ENCODE results near the gene PPA2.
"Not testable (repeated sequence)": the region's sequence is repeated elsewhere in the genome, so short reads cannot be mapped to it uniquely, and the experiment has no call there.

PPA2 gene

DNA sequence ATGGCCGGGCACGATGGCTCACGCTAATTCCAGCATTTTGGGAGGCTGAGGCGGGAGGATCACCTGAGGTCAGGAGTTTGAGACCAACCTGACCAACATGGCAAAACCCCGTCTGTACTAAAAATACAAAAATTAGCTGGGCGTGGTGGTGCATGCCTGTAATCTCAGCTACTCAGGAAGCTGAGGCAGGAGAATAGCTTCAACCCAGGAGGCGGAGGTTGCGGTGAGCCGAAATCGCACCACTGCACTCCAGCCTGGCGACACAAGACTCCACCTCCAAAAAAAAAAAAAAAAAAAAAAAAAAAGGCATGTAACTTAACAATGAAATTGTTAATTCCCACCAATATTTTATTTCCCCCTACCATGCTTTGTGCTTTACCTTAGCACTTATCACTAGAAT, 15.3 kb downstream of the PPA2 start:
- not testable (repeated sequence) for DNase-seq

DNA sequence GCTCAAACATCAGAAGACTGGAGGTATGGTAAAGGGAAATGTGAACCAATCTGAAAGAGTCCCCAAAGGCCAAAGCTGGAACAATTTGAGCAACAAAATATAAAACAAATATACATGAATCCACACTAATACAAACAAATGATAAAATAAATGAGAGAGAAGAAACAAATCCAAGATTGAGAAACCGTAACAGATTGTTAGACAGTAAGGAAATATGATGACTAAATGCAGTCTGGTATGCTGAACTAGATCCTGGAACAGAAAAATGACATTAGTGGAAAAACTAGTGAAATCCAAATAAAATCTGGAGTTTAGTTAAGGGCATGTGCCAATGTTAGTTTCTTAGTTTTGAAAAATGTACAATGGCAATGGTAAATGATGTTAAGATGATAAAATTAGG, 15.9 kb downstream of the PPA2 start:
- DNase-seq: no peak

DNA sequence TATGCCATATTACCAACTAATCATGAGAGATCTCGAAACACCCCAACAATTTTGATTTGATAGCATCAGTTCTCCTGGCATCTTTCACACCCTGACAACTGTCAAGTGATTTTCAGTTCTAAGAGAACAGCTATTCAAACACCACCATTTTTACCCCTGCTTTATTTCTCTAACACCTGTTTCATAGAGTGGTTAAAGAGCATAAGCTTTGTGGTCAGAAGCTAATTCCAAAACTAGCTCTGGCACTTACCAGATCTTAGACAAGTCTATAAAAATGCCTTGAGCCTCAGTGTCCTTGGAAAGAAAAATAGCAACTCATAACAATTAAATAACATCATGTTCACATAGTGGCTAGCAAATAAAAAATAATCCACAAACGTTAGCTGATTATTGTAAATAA, 17.9 kb downstream of the PPA2 start:
- no peak for DNase-seq

DNA sequence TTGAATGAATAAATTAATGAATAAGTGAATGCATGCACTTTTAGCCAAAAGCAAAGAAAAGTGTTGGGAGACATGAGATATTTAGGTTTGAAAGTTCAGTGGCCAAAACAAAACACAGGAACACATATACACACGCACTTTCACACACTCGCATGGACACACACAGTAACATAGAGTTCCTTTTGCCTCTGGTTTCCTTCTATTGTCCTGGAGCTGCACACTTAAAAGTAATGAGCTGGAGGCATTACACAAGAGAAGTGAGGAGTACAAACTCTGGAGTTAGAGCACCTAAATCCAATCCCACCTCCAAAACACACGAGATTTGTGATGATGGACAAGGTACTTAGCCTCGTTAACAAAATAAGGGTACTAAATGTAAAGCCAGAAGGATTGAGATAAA, 18.7 kb downstream of the PPA2 start:
- DNase-seq: no peak

DNA sequence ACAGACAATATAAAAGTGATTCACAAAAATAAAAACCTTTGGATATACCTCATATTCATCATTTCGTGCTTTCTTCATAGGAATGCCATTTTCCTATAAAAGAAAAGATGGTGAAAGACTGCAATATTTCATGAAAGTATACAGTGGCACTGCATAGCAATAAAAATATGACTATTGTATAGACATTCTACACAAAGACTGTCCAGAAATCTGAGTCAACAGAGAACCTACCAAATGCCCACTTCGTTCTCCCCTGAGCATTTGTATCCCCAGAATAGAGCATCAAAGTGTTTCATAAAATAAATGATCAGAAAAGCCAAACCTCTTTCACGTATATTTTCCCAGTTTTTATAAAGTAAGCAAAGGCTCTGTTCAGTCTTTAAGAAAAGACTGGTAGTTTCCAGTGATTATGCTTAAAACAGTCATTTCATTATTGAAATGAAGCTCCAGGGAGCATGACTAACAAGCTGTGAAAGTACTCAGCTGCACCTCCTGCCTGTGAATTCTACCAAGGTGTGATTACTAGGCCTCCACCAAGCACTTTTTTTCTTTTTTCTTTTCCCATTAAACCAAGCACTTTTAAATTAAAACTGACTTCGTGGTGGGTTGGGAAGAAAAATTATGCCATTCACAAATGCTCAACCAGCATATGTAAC, 20.2 kb downstream of the PPA2 start:
- DNase-seq: no peak

DNA sequence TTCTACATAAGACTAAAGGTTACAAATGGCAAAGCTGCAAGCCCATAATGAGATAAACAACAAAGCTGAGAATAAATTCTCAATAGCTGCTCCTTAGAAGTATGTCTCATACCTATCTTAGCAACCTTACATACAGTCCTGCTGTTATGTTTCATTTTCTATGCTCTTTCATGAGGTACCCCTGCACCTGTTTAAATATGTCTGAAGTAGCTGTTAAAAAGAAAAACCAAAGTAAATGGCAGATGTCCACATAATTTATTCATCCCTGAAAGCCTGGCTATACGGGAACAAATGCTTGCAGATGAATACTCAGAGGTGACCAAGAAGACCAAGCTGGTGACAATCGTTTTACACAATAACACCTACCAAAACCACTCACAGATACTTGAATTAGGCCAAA, 22.5 kb downstream of the PPA2 start:
- no peak for DNase-seq

DNA sequence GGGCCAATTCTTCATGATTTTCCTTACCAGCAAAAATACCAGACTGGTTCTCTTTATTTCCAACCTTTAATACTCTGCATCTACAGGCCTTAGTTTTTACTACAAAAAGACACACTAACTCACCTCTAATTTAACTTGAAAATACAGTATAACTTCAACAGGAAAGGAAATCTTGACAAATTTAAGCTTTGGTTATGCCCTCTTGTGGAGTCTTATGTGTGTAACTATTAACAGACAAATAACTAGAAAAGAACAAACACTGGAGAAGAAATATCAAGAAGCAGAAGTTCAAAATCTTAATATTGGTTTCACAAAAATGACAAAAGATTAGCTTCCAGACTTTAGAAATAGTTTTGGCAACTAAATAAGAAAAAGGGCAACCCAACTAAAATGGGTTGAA, 33.0 kb downstream of the PPA2 start:
- DNase-seq: no peak

DNA sequence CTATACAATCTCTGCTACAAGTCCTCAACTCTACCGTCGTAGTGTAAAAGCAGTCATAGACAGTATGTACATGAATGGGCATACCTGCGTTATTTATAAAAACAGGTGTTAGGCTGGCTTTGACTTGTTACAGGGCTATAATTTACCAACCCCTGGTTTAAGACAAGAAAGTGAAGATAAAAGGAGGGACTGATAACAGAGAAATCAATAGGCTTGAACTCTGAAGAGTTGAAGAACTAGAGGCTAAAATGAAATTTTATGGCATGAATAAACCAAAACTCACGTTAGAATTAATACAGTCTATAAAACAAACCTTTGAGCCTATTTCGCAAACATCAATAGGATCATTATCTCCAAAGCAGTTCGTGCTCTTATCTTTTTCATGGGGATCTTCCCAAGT, 36.2 kb downstream of the PPA2 start:
- DNase-seq: no peak

DNA sequence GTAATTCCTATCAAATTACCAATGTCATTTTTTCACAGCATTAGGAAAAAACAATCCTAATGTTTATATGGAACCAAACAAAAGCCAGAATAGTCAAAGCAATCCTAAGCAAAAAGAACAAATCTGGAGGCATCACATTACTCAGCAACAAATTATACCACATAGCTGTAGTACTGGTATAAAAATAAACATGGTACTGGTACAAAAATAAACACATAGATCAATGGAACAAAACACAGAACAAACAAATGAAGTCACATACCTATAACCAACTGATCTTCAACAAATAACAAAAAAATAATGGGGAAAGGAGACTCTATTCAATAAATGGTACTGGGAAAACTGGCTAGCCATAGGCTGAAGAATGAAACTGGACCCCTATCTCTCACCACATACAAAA, 37.4 kb downstream of the PPA2 start:
- DNase-seq: no peak

DNA sequence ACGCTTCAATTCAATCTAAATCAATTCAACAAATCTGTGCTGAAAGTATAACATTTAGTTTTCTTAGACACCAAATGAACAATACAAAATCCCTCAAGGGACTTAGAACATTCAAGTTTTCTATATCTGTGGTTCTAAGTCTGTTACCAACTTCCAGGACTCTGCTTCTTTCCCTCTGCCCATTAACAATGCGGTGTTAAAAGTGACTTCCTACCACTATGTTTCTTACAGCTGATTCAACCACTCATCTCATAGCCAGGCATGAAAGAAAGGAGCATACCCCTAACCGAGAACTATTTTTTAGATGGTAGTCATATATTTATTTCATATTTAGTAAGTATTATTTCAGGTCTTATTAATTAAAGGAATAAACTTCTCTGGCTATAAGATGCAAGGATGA, 38.9 kb downstream of the PPA2 start:
- no peak for DNase-seq

DNA sequence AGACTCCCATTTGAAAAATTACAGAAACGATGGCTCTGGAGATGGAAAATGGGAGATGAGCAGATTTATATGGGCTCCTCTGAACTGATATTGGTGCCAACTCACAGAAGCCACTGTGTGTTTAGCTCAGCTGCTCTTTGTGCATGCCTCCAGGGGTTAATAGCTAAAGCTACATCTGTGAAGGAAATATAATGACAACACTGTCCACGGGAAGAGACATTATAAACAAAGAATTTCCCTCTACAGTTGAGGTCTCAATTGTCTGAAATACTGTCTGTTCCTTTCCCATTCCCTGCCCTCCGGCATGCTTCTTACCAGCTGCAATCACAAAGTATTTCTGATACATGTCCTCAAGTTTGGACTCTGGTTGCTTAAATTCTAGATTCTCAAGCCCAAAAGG, 40.4 kb downstream of the PPA2 start:
- DNase-seq: no peak

DNA sequence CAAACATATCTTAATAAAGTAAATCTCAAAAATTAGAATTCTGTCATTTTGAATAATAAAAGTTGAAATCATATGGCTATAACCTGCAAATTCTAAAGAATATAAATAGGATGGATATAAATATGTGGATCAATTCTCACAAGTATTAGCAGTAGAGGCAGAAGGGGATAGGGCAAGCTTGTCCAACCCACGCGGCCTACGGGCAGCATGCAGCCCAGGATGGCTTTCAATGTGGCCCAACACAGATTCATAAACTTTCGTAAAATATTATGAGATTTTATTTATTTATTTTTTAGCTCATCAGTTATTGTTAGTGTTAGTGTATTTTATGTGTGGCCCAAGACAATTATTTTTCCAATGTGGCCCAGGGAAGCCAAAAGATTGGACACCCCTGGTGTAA, 41.4 kb downstream of the PPA2 start:
- DNase-seq: no peak

DNA sequence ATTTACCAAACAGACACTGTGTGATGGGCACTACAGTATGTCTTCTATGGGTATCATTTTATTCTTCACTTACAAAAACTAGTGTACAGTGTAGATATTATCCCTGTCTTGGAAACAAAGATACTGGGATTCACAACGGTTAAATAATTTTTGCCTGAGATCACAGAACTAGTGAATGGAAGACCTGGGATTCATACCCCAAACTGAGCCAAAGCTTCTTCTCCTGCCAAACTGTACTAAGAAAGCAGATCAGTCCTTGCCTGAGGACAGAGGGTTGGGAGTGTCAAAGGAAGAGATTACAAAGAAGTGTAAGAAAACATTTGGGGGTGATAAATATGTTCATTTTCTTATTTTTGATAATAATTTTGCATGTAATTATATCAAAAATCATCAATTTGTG, 43.1 kb downstream of the PPA2 start:
- DNase-seq: no peak

DNA sequence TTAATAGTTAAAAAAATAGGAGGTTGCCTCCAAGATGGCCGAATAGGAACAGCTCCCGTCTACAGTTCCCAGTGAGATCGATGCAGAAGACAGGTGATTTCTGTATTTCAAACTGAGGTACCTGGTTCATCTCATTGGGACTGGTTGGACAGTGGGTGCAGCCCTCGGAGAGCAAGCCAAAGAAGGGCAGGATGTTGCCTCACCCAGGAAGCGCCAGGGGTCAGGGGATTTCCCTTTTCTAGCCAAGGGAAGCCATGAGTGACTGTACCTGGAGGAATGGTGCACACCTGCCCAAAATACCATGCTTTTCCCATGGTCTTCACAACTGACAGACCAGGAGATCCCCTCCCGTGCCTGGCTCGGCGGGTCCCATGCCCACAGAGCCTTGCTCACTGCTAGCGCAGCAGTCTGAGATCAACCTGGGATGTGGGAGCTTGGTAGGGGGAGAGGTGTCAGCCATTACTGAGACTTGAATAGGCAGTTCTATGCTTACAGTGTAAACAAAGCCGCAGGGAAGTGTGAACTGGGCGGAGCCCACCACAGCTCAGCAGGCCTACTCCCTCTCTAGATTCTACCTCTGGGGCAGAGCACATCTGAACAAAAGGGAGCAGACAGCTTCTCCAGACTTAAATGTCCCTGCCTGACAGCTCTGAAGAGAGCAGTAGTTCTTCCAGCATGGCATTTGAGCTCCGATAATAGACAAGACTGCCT, 47.5 kb downstream of the PPA2 start:
- DNase-seq: no peak

DNA sequence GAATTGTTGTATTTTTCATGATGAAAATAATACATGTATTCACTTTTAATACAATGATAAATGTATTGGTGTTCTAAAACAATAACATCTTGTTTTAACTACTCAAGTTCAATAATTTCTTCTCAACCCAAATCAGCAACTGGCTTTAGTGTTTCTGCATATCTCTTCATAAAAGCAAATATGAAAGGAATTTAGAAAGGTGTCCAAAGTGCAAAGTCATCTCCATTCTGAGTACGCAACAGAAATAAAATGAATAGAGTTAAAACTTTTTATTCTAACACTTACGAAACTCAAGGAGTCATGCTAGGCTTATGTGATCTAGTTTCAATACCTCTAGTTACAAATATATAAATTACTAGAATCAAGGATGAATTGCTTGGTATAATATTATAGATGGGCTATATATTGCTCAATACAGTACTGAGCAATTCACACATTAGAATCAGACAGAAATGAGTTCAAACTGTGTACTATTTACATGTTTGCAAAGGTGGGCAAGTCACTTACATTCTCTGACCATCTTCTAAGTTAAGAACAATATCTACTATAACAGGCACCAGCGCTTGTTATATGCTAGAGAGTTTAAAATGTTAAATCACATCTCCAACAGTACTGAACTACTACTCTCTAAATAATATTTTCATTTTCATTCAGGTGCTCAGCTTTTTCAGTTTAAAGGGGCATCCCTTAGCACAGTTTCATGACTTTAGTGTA, 51.5 kb downstream of the PPA2 start:
- no peak for DNase-seq

DNA sequence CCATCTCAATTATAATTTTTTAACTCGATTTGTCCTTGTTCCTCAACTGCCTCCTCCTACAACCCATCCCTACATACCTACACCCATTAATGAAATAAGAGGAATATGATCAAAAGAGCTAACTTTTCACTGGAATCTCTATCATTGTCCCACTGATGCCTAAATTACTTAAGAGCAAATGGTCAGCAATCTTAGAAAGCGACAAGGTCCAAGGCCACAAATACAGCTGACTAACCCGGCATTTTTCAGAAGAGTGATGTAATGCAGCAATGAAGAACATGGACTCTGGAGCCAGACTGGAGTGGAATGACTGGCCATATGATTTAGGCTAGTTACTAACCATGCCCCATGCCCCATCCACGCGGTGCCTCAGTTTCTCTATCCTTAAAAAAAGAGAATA, 56.2 kb downstream of the PPA2 start:
- no peak for DNase-seq

DNA sequence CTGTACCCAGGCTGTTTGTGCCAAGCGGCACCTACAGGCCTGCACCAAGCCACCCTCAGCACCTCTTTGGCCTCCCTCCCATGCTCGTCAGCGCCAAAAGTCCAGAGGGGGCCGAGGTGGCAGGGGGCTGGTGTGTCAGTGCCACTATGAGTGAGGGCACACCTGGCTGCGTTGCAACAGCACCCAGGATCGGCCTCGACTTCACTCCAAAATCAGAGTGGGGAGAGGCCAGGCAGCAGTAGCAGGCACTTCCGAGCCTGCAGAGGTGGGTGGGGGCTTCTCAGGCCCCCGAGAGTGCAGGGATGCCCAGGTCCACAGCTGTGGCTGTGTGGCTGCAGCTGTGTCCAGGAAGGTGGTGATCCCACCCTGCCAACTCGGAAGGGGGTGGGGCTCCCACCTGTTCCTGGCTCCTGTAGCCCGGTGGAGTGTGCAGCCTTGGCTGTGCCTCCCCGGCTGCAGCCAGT, 58.5 kb downstream of the PPA2 start:
- DNase-seq: no peak

DNA sequence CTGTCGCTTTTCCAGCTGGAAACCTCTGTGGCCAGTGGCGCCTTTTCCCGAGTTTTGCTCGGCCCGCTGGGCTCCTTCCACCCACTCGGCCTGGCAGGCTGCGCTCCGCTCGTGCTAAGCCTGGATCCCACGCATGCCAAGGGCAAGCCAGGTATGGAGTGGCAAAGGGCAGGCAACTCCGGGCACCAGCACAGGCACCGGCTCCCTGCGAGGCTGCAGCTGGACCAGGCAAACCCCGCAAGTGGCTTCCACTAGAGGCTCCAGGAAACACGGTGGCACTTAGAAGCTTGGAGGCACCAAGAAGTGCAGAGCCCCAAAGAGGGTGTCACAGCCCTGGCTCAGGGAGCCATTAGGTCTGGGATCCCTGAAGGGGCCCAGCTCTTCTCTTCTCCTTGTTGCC, 59.5 kb downstream of the PPA2 start:
- DNase-seq: no peak

DNA sequence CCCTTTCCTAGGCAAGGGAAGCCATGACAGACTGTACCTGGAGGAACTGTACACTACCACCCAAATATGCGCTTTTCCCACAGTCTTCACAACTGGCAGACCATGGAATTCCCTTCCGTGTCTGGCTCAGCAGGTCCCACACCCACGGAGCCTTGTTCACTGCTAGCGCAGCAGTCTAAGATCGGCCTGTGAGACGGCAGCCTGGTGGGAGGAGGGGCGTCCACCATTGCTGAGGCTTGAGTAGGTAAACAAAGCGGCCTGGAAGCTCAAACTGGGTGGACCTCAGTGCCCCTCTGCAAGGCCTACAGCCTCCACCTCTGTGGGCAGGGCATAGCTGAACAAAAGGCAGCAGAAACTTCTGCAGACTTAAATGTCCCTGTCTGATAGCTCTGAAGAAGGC, 64.7 kb downstream of the PPA2 start:
- DNase-seq: not testable (repeated sequence)

DNA sequence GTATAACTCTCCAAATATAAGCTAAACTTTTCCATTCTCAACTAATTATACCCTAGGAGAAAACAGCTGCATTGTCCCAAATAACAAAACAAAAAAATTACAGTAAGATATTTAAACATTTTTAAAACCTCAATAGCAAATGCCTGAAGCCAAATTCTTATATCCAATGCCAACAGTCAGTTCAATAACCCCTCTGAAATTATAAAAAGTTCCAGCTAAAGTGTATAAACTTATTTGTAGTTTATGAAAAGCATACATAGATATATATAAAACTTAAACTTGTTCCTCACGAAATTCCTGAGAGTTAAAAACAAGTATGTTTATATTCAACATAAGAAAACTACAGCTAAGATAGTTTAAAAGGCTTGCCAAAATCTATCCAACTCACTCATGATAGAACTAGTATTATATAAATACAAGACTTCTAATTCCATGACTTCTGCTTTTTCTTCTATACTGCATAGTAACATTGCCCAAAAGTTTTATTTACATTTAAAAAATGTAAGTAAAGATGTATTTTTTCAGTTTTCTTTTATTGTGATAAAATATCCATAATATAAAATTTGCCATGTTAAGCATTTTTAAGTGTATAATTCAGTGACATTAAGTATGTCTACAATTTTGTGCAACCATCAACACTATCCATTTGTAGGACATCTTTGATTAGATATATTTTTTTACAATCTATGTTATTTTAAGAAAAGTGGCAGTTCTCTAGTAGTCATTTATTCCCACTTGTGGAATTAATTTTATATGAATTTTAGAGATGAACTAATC, 72.8 kb downstream of the PPA2 start:
- no peak for DNase-seq

DNA sequence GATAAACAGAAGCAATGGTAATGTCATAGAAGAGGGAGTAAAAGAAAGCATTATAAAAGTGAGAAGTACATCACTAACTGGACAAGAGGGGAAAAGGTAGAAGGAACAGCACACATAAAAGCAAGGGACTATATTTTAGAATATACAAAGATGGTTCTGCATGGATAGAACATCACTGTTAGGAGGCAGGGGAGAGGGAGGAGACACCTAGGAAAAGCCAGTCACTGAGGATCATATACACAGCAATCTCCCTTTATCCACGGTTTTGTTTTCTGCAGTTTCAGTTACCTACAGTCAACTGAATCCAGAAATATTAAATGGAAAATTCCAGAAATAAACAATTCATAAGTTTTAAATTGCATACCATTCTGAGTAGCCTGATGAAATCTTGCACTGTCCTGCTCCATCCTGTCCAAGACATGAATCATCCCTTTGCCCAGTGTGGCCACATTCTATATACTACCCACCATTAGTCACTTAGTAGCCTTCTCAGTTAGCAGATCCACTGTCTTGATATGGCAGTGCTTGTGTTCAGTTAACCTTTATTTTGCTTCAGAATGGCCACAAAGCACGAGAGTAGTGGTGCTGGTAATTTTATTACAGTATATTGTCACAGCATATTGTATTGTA, 74.2 kb downstream of the PPA2 start:
- DNase-seq: peak; percentile 5

DNA sequence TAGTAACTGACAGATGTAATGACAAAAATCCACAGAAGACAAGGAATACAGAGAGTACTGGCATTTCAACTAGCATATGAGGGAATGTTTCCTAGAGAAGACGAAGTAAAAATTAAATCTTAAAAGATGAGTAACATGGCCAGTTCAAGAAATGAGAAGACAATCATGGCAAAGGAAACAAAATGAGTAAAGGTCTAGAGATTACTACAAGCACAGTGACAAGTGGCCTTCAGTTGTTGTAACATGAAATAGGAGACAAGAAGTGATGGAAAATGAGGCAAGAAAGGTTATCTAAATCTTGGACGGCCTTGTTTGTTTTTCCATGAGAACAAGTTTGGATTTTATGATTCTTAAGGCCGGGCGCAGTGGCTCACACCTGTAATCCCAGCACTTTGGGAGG, 81.0 kb downstream of the PPA2 start:
- no peak for DNase-seq

DNA sequence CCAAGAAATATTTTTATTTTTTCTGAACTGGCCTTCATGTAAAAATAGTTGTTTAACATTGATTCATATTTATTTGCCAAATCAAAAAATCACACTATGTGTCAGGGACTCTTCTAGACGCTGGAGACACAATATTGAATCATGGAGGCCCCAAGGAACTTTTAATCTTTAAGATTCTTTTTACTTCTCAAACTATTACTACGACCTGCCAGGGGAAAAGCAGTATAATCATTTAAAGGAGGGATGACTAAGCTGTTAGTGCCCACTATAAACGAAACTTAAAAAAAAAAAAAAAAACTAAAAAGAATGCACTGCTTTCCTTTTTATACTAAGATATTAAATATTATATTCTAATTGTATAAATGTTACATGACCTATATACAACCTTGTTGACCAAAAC, 84.7 kb downstream of the PPA2 start:
- no peak for DNase-seq
